Measurements from ENCODE around the gene MAP2K2. TPM values are rescaled to one million over a fixed set of nuclear protein-coding genes. Genes with fewer than 3 reads are reported as not detected.
A peak's percentile ranks its signal among the peaks of the same experiment; 100 is the strongest.
"Not testable (repeated sequence)": the region's sequence is repeated elsewhere in the genome, so short reads cannot be mapped to it uniquely, and the experiment has no call there.

The MAP2K2 gene
- total RNA-seq, 1 donor from 2014 or later, result 154 TPM

GRCh38 chr19:4134351-4134750 lies 10.4 kb upstream of the MAP2K2 start:
- peaks cover 6% of the 10 kb centered on the region for H3K4me1 Mint-ChIP-seq (ENCODE audit: low read depth)
- H3K27ac Mint-ChIP-seq, result no peak overlapping the region
- TF ChIP-seq CTCF (IDR thresholded peaks at IDR 0.05; ENCODE audit: unreplicated experiment), result no peak
- H3K36me3 Mint-ChIP-seq (ENCODE audit: insufficient read depth), result no peaks in the 10 kb centered on the region
- no peaks in the 10 kb centered on the region for H3K27me3 Mint-ChIP-seq
- DNase-seq (ENCODE audit: low spot score, unreplicated experiment), result no peak
- H3K4me3 Mint-ChIP-seq (ENCODE audit: low read depth), result no peak overlapping the region
- no peaks in the 10 kb centered on the region for H3K9me3 Mint-ChIP-seq (ENCODE audit: low read depth)

GRCh38 chr19:4130744-4131438 lies 7.0 kb upstream of the MAP2K2 start:
- H3K27me3 Mint-ChIP-seq, result no peaks in the 10 kb centered on the region
- H3K4me3 Mint-ChIP-seq (ENCODE audit: low read depth), result no peak overlapping the region
- peak overlapping the region; percentile 51 for H3K27ac Mint-ChIP-seq
- H3K36me3 Mint-ChIP-seq (ENCODE audit: insufficient read depth), result no peaks in the 10 kb centered on the region
- no peak for TF ChIP-seq CTCF (IDR thresholded peaks at IDR 0.05; ENCODE audit: unreplicated experiment)
- H3K4me1 Mint-ChIP-seq (ENCODE audit: low read depth), result peaks cover 6% of the 10 kb centered on the region
- no peaks in the 10 kb centered on the region for H3K9me3 Mint-ChIP-seq (ENCODE audit: low read depth)
- DNase-seq (ENCODE audit: low spot score, unreplicated experiment), result no peak

- H3K27ac Mint-ChIP-seq; H3K9me3 Mint-ChIP-seq (ENCODE audit: low read depth); H3K4me3 Mint-ChIP-seq (ENCODE audit: low read depth); H3K27me3 Mint-ChIP-seq; H3K36me3 Mint-ChIP-seq (ENCODE audit: insufficient read depth); DNase-seq (ENCODE audit: low spot score, unreplicated experiment); H3K4me1 Mint-ChIP-seq (ENCODE audit: low read depth): not testable (repeated sequence)
Measured at GRCh38 chr19:4129050-4129449, 5.1 kb upstream of the MAP2K2 start.

- not testable (repeated sequence) for H3K9me3 Mint-ChIP-seq (ENCODE audit: low read depth); H3K27me3 Mint-ChIP-seq; DNase-seq (ENCODE audit: low spot score, unreplicated experiment); H3K4me3 Mint-ChIP-seq (ENCODE audit: low read depth); H3K27ac Mint-ChIP-seq; H3K36me3 Mint-ChIP-seq (ENCODE audit: insufficient read depth)
- H3K4me1 Mint-ChIP-seq (ENCODE audit: low read depth), result peaks cover 18% of the 10 kb centered on the region
Measured at GRCh38 chr19:4127322-4127721, 3.4 kb upstream of the MAP2K2 start.

GRCh38 chr19:4124638-4125037 lies 716 bp upstream of the MAP2K2 start:
- Mint-ChIP-seq H3K27me3 (no peaks in the 10 kb centered on the region), H3K9me3 (ENCODE audit: low read depth) (no peaks in the 10 kb centered on the region), H3K4me3 (ENCODE audit: low read depth) (peak overlapping the region; percentile 72), H3K36me3 (ENCODE audit: insufficient read depth) (peaks cover 2% of the 10 kb centered on the region), H3K27ac (no peak overlapping the region), H3K4me1 (ENCODE audit: low read depth) (peaks cover 12% of the 10 kb centered on the region)
- TF ChIP-seq CTCF (IDR thresholded peaks at IDR 0.05; ENCODE audit: unreplicated experiment), result no peak
- no peak for DNase-seq (ENCODE audit: low spot score, unreplicated experiment)

GRCh38 chr19:4122480-4122879 lies 1.4 kb downstream of the MAP2K2 start:
- no peak for TF ChIP-seq CTCF (IDR thresholded peaks at IDR 0.05; ENCODE audit: unreplicated experiment)
- DNase-seq (ENCODE audit: low spot score, unreplicated experiment), result no peak
- peak overlapping the region; percentile 93 for H3K27ac Mint-ChIP-seq

More at GRCh38 chr19:4122480-4122879, 1.4 kb downstream of the MAP2K2 start:
- H3K9me3 Mint-ChIP-seq (ENCODE audit: low read depth), result no peaks in the 10 kb centered on the region
- H3K4me1 Mint-ChIP-seq (ENCODE audit: low read depth), result peaks cover 12% of the 10 kb centered on the region
- H3K27me3 Mint-ChIP-seq, result no peaks in the 10 kb centered on the region
- H3K4me3 Mint-ChIP-seq (ENCODE audit: low read depth), result peak overlapping the region; percentile 90
- peaks cover 2% of the 10 kb centered on the region for H3K36me3 Mint-ChIP-seq (ENCODE audit: insufficient read depth)
